ENCODE results near the gene BICD2.

- TF ChIP-seq CTCF (IDR thresholded peaks at IDR 0.05) (no peak), EP300 (IDR thresholded peaks at IDR 0.05) (no peak), POLR2A (IDR thresholded peaks at IDR 0.05) (no peak)
Measured at GRCh38 chr9:92759446-92759845, 5.2 kb downstream of the BICD2 start.

Data from tibial nerve (tissue), 4 donors.